GM19328 (cell line): ENCODE measurements around the gene NKX3-2.
A peak's percentile ranks its signal among the peaks of the same experiment; 100 is the strongest.
"Not testable (repeated sequence)": the region's sequence is repeated elsewhere in the genome, so short reads cannot be mapped to it uniquely, and the experiment has no call there.

Source experiments
- ATAC-seq: cut with Tn5 transposase; IDR thresholded peaks from one replicate; pipeline ENCODE4 v1.9.1; 2021; ENCODE audit warnings: mild to moderate bottlenecking, moderate library complexity; ENCODE audit not compliant: unreplicated experiment

NKX3-2 gene

DNA sequence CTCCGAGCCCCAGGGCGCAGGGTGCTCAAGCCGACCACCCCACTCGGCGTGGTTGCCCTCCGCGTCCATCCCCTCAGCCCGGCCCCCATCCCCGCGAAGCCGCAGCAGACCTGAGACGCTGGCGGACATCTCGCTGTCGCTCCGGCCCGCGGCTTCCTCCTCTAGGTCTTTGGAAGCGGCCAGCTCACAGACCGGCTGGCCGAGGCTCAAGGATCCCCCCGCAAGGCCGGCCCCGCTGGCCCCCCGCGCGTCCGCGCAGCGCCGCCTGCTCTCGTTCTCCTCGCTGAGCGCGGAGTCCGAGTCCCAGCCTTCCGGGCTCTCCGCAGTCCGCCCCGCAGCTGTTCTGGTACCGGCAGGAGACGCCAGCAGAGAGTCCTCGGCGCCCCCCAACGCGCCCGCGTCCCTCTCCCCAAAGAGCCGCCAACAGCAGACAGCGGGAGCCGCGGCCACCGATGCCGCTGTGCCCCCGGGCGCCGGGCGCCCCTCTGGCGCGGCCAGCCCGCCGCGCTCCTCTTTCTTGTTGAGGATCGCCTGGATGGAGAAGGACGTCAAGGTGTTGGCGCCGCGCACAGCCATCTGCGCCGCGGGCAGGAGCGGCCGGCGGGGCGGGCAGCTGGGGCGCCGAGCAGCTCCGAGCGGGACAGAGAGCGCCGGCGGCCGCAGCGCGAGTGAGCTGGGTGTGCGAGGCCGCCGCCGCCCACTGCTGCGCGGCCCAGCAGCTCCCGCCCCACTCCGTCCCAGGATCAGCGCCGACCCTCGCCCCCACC is at the start of gene NKX3-2:
Gene NKX3-2, minus strand, starts transcription at position 670 of the 767 bp plus-strand sequence. Its CDS starts 94 bp downstream, at position 576.
- ATAC-seq: no peak

DNA sequence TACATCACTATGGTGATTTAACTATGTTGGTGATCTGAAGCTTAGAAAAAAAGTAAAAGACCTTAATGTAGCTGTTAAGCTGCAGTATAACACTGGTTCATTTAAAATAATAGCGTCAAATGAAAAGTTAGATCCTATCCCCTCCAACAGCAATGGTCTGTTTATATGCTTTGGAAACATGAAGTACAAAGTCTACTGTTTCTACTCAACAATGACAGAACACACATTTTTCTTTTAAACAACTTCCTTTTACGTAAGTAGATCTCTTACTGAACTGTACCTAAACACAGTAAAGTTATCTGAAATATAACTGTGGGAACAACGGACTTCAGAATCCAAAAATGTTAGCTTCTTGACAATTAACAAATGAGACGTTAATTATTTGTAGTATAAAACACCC is 47.9 kb upstream of the NKX3-2 start:
- ATAC-seq: no peak

DNA sequence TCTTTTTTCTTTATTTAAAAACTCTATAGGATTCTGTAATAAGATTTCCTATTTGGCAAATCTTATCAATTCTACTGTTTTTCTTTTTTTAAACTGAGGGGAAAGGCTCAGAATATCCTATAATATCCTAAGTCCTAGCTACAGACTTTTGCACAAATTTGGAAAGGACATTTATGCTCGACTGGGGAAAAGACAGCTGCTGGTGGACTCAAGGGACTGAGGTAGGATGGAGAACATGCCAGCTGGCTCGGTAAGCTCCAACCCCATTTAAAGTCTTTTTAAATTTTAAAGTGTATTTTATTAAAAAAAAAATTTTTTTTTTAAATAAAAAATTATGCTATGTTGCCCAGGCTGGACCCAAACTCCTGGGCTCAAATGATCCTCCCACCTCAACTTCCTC is 46.5 kb upstream of the NKX3-2 start:
- no peak for ATAC-seq

DNA sequence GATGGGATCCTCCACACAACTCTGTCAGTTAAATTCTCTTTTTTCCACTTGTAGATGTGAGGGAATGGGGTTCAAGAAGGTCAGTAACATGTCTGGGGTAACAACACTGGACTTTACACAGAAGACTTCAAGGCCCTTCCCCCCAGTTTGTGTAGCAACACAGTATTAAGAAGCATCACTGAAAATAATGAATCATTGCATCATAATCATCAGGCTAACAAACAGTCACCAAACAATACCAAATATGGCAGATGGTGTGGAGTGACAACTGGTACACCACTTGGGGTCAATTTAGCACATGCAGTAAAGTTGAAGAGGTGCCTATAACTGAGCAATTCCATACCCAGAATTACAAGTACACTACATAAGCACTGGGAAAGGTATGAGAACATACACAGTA is 44.6 kb upstream of the NKX3-2 start:
- no peak for ATAC-seq

DNA sequence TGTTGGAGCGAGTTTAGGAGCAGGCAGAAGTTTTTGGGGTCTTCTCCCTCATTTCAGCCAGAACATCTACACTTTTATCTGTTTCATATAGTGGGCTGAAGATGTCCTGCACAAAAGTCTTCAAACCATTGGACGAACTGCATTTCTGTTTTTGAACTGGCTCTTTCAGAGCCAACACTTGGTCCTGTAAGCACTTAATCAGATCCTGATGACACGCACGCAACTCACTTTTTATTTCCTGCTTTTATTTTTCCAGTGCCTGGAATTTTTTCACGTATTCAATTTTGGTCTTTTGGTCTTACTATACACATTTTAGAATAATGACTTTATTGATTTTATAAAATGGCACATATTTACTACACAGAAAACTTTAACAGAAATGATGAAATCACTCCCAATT is 40.2 kb upstream of the NKX3-2 start:
- no peak for ATAC-seq

DNA sequence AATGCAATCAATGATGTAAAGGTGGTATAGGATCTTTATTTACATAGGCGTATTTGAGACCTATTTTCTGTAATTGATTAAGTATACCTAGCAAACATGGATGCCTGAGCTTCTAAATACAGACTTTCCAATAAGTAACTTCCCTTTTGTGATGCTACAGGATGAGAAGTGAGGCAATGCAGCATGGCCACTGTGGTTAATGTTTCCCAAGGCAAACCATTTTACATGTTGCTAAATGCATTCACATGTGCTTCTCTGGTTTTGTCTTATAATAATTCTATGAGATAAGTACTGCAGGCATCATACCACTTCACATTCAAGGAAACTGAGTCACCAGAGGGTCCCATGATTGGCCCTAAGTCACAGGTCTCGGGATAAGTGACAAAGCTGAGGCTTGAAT is 35.7 kb upstream of the NKX3-2 start:
- ATAC-seq: no peak

DNA sequence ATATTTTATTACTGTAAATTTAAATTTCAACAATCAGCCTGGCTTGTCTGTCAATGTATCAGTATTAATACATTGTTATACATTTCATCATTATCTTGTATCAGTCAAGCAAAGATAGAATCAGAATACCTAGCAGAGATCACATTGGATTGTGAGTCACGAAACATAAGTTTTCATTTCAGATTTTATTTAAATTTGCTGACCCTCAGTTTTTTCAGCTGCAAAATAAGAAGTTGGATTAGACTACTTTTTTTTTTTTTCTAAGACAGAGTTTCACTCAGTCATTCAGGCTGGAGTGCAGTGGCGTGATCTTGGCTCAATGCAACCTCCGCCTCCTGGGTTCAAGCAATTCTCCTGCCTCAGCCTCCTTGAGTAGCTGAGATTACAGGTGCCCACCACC is 33.4 kb upstream of the NKX3-2 start:
- ATAC-seq: no peak

DNA sequence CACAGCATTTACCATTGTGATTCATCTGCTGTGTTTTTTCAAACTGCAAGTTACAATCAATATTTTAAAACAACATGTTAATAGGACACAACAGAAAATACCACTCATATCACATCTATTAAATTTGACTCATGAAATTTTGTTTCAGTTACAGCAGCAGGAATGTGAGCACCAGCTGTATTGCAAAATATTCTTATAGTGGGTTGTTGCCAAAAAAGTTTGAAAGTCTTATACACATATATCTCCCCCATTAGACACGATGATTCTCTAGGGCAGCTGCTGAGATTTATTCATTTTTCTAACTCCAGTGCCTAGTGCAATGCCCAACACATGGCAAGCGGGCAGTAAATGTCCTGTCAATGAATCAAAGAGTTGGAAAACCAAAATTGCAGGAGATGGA is 26.6 kb upstream of the NKX3-2 start:
- ATAC-seq: no peak

DNA sequence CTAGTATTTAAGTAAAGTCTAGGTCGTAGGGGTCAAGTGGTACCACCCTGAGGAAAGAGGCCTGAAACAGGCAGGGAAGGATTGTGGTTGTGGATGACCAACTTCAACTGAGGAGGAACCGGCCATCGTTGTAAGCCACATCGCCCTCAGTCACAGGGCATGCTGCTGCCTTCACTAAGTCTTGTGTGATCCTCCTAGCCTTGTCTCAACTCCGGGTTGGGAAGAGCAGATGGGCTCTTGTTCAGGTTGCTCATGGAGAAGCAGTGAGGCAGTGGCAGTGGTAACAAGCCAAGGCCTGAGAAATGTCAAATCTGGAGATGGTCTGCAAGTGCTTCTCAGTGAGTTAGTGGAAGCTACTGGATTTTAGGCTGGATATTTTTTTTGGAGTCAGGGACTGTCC is 22.8 kb upstream of the NKX3-2 start:
- ATAC-seq: no peak

DNA sequence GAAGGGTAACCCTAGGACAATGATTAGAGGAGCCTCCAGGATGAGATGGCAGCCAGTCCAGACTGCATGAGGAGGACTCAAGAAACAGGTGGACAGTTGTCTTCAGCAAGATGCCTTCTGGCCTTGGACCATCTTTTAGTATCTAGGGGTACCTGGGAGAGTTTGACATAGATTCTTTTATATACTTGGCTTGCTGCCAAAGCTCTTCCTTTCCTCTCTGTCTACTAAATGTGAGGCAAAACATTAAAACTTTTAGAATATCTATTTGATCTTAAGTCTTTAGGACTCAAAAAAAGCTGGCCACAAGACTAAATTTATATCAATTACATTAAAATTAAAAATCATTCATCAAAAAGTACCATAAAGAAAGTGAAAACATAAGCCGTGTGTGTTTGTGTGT is 18.6 kb upstream of the NKX3-2 start:
- no peak for ATAC-seq

DNA sequence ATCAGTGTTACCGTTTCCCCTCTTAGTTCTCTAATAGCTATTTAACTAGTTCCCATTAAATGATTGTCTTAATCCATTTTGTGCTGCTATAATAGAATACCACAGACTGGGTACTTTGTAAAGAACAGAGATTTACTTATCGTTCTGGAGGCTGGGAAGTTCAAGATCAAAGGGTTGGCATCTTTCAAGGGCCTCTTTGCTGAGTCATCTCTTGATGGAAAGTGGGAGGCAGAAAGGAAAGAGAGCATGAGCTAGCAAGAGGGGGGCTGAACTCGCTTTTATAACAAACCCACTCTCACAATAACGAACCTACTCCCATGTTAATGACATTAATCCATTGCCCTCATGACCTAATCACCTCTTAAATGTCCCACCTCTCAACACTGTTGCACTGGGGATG is 17.4 kb upstream of the NKX3-2 start:
- no peak for ATAC-seq

DNA sequence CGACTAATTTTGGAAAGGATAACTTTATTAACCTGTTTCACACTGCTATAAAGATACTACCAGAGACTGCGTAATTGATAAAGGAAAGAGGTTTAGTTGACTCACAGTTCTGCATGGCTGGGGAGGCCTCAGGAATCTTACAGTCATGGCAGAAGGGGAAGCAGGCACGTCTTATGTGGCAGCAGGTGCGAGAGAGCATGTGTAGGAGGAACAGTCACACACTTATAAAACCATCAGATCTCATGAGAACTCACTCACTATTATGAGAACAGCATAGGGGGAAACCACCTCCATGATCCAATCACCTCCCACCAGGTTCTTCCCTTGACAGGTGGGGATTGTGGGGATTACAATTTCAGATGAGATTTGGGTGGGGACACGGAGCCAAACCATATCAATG is 15.8 kb upstream of the NKX3-2 start:
- ATAC-seq: not testable (repeated sequence)

DNA sequence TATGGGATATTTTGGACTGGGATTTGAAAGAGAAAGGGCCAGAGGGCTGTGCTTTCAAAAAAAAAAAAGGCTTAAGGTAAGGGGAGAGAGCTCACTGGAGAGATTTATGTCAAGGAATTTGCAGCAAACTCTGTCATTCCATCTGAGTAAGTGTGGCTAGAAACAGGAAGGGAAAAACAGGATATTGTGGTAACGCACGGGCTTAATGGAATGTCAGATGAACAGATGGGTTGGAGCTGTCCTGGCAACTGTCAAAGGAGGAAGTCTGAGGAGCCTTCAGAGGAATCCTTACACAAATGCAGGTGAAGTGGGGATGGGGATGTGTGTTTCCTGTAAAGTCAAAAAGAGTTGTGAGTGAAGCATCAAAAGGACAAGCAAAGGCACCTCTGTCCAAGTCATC is 15.1 kb upstream of the NKX3-2 start:
- ATAC-seq: no peak

DNA sequence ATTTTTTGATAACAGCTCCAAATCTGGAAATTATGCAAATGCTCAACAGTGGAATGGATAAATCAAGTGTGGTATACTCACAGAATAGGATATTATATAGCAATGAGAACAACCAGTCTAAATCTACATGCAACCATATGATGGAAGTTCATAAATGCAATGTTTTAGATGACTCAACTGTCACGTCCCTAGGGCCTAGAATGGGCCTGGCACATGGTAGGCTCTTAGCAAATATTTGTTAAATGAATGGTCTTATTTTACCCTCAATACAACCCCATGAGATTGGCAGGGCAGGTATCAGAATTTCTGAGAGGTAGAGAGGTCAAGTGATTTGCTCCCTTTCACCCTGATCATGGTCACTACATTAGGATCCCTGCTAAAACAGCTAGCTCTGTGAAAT is 14.6 kb upstream of the NKX3-2 start:
- no peak for ATAC-seq

DNA sequence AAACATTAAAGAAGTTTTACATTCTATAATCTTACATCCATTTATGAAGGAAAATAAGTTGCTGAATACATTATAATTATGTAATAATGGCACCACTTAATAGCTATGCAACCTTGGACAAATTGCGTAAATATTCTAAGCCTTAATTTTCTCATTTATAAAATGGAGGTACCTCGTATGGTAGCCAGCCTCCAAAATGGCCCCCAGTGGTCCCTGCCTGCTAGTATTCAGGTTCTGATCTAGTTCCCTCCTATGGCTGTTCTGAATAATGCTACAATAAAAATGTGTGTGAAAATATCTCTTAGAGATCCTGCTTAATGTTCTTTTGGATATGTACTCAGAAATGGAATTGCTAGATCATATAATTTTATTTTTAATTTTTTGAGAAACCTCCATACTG is 11.0 kb upstream of the NKX3-2 start:
- ATAC-seq: no peak

DNA sequence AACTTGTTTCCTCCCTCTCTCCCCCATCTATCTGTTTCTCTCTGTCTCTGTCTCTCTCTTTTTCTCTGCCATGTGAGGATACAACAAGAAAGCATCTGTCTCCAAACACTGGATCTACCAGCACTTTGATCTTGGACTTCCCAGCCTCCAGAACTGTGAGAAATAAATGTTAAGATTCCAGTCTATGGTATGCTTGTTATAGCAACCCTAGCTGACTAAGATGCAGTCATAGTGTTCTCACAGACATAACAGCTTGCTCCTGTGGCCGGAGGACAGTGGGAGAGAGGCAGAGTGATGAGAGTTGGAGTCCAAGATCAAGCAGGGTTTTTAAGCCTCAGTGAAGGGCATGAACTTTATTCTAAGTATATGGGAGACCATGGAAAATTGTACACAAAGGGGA is 8.8 kb upstream of the NKX3-2 start:
- no peak for ATAC-seq

DNA sequence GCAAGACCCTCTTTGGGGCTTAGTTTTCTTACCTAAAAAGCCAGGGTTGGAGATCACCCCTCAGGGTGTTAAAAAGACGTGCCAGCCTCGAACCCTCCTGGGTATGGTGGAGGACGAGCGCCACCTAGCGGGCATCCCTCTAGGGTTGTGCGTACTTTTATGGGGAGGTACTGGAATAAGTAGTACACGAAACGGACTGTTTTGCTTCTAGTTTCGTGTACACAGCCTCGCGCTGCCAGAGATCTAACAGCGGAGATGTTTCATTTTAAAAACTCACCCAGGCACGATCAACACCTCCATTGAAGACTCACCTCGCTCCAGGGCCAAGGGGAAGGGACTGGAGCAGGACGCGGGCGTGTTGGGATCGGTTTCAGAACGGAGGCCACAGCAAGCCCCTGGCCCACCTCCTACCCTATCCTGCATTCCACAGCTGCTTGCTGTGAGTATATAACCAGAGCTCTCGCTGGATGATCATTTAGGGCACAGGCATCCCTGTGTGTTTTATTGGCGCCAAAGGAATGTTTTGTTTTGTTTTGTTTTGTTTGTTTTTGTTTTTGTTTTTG is 4.8 kb upstream of the NKX3-2 start:
- peak; percentile 73 for ATAC-seq

DNA sequence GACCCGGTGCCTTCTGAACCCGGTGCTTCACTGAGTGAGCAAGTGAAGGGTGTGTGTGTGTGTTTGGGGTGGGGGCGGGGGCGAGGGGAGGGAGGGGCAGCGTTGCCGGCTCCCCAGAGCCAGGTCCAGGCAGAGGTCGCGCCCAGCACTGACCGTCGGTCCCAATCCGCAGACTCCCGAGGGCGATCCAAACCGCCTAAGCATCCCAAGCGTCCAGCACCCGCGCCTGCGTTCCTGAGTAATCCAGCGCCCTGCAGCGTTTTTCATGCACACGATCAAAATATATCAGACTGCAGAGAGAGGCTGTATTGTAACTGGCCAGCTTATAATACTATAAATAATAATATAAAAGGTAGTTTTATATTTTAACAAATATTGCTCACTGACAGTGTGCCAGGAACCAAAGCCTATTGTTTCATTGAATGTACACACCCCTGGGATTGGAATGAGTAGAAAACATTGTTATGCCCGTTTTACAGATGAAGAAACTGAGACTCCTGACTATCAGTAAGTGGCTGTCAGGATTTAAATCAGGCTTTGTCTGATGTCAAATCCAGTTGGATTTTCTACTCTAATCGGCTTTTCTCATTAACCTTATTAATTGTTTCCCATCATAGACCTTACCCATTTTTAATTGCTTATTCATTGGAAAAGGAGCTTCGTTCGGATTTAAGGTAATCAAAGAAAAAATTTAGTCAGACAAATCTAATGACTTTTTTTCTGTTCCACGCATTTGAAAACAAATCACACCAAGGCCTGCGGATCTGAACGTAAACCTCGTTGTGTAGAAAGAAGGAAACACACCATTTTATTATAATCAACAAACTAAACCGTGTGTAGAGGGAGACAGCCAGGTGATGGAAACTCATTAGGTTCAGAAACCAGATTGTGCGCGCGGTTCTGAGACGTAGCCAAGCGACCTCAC is 4.0 kb upstream of the NKX3-2 start:
- no peak for ATAC-seq

DNA sequence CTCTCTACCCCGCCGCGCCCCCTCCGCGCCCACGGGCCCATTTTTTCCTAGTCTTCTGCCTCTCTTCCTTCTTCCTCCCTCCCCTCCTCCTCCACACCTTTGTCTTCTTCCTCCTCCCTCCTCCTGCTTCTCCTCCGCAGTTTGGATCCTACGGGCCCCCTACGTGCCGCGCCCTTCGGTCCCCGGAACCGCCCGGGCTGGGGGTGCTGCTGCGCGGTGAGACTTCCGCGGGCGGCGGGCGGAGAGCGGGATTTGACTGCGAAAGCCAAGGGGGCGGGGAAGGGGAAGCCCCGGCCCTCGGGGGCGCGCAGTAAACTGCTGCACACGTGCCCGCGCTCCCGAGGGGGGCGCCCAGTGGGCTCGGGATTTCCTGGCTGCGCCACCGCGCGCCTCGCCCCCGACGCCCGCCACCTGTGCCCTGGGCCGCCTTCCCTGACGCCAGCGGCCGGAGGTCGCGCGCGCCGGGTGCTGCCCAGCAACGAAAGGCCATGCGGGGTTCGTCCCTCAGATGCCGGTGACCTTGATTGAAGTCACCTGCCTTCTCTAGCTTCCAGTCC is 3.3 kb upstream of the NKX3-2 start:
- ATAC-seq: no peak

DNA sequence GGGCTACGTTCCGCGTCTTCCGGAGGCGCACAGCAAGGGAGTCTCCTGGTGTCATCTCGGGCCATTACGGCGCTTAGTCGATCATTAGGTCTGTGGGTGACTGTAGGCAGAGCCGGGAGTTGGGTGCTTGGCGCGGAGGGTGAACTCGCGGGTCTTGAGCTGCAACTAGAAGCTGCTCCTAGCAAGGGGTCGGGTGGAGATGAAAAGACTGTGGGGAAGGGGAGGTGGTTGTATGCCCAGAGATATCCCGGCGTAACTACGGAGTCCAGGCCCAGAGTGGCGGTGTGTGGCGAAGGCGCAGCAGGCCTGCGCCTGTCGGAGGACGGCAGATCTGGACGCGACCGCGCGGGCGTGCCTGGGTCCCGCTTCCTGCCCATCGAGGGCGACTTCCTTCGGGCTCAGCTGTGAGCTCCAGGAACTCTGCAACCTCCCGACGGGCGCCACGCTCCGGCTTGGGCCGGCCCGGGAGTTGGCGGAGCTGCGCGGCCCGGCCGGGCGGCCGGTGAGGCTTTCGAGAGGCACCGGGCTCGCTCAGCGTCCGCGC is 2.7 kb upstream of the NKX3-2 start:
- no peak for ATAC-seq
